Placental pericyte (primary cell): Measurements from ENCODE around the gene SLC9A3. TPM values are rescaled to one million over a fixed set of nuclear protein-coding genes. Genes with fewer than 3 reads are reported as not detected.

ENCODE experiments used
- small RNA-seq: library from RNA; depleted of rRNA; stranded (forward); fragments of <200 nt; gene quantifications from one replicate; pipeline ENCODE3, GENCODE V24; 2012; ENCODE audit warnings: low replicate concordance
- total RNA-seq: library from RNA; depleted of rRNA; stranded (reverse); fragments of >200 nt; gene quantifications from 2 replicates; pipeline ENCODE4 v1.2.3, GENCODE V29; 2012

SLC9A3 gene
- 1.5 and 2.0 TPM in 2 replicates for total RNA-seq

GRCh38 chr5:524234-524972 is at the start of gene SLC9A3:
TSS of gene SLC9A3 (minus strand) at chr5:524449.

DNA sequence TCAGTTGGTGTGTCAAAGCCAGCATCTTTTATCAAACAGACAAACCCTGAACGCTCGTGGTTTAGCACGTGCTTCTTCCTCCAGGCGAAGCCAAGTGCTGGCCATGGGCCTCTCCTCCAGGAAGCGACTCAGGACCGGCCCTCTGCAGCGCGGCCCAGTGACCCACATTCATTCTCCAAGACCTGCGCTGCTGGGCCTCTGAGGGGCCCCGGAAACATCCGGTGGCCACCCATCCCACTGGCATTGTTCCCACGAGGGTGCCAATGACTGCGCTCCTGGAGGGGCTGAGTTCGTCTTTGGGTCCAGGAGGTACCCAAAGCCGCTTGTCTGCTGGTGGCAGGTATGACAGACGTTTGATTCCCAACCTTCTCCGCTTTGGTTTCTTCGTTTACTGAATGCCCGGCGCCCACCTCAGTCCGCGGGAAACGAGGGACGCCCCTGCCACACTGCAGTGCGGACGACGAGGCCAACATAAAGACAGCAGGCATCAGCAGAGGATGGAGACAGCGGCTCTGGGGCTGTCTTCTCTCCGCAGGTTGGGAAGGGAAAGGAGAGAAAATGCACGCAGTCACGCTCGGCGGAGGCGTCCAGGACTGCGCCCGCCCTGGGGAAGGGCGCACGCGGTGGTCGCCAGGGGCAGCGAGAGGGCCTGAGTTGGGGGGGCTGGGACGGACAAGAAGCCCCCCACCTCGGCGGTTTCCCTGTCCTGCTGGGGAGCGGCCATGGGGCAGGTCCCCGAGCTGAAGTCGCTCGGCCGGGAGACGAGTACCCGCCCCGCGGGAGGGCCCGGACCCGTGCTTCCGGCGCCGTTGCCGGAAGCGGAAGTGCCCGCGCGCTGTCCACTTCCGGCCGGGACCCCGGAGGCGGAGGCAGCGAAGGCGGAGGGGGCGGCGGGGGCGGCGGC is 81.7 kb downstream of the SLC9A3 start, which contains the start of gene EXOC3:
Gene EXOC3 (plus strand): TSS at position 842 of the 904 bp plus-strand sequence. CDS start 3,030 bp downstream, outside the sequence.

Small RNA genes lying within 50 kb of the gene (small RNA-seq; reads per million reads assigned to genes)
- not detected for gene MIR4456

Other genes with a start within 250 kb of the SLC9A3 start
- 55.8 and 58.2 TPM in 2 replicates for gene AHRR, start 202.7 kb downstream of the SLC9A3 start, total RNA-seq
- 45.4 and 55.4 TPM in 2 replicates for gene EXOC3, start 81.3 kb downstream of the SLC9A3 start, total RNA-seq
- 1.5 and 10.6 TPM in 2 replicates for gene CEP72, start 87.9 kb upstream of the SLC9A3 start, total RNA-seq
- under 0.01 and 0.14 TPM in 2 replicates for gene TPPP, start 168.9 kb upstream of the SLC9A3 start, total RNA-seq